RPMI7951 (cell line): ENCODE measurements around the gene SRSF7. TPM values are rescaled to one million over a fixed set of nuclear protein-coding genes. Genes with fewer than 3 reads are reported as not detected.
A peak's percentile ranks its signal among the peaks of the same experiment; 100 is the strongest.
"Not testable (repeated sequence)": the region's sequence is repeated elsewhere in the genome, so short reads cannot be mapped to it uniquely, and the experiment has no call there.

Source experiments
- DNase-seq: peaks from one replicate; pipeline ENCODE4 v3.0.0-alpha.2; 2012; ENCODE audit warnings: low read depth
- total RNA-seq: library from RNA; depleted of rRNA; stranded (reverse); fragments of >200 nt; shearing (Covaris generic); gene quantifications from 2 replicates; pipeline ENCODE4 v1.2.3, GENCODE V29; 2014

The SRSF7 gene
- total RNA-seq, 1 experiment from 2014 or later, result 249 TPM

DNA sequence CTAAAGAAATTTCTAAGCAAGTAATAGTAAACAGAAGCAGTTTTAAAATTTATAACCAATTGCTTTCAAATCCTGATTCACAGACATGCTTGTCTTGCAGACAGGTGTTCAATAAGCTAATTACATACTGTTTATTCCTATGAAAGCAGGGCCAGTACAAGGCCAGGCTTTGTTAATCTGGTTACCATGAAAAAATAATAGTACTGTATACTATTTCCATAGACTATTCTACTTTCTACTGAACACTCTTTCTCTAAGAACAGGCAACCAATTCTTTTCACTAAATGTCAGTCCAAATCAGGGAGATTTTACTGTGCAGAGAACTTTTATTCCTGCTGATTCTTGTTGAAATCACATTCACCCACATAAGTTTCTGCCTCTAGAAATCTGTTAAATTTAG lies 2.9 kb upstream of the SRSF7 start:
- DNase-seq, result no peak

DNA sequence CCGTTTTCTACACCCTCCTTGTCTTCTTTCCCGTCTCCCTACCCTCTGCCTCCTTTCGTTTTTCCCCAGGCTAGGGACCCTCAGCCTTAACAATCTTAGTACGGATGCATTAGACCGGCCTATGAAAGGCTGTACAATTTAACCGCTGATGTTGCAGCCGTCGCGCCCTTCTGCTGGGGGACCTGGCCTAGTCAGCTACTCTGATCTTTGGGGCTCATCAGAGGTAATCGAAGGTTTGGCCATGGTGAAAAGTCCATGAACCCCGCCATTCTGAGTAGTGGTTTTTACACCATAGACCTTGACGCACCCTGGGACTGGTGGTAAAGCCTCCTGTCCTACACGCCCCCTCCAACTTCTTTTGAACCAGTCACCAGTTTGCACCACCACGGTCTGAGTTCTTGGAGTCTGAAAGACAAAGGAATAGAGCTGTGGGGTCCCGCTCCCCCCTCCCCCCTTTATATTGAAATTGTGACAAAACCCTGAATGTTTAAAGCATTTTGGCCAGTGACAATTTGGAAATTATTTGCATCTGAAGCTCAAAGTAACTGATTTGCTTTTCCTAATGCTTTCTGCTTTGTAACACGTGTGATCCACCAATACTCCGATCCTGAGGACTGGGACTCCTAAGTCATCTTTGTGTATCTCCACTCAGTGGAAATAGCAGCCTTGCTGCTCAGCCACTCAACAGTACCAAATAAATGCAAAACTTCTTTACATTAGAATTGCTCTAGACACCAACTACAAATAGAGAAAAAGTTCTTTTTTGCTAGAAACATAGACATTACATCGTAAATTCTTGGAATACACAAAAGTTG lies 642 bp upstream of the SRSF7 start:
- DNase-seq, result no peak

DNA sequence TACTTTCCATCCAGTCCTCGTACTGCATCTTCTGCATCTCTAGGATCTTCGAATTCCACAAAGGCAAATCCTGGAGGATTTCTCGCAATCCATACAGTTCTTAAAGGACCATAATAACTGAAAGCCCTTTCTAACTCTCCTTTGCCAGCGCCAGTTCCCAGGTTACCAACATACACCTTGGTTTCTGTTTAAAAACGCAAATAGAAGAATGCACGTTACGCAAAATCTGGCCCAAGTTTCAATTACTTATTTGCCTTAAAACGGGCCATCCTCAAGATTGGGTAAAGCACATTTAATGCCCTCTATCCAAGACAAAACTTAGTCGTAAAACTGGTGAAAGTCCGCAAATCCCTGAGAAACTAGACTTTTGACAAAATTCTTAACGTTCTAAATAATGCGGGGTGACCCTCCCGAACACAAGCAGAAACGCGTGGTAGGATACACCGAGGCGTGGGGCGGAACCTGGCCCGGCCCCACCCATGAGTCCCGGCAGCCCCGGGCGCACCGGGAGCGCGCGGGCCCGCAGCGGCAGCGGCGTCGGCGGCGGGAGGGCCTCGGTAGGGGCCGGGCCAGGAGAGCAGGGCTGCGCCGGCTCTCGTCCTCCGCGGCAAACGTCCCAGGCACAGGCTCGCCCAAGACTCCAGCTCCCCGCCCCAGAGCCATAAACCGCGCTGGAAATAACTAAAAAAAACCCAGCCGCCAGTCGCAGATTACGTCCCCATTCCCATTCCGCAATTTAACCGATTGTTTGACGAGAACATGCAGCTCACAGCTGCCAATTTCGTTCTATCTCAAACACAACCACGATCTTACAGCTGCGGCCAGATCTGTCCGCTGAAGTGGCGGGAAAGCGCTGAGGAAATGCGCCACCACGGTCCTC lies 910 bp downstream of the SRSF7 start:
- peak; percentile 49 for DNase-seq

DNA sequence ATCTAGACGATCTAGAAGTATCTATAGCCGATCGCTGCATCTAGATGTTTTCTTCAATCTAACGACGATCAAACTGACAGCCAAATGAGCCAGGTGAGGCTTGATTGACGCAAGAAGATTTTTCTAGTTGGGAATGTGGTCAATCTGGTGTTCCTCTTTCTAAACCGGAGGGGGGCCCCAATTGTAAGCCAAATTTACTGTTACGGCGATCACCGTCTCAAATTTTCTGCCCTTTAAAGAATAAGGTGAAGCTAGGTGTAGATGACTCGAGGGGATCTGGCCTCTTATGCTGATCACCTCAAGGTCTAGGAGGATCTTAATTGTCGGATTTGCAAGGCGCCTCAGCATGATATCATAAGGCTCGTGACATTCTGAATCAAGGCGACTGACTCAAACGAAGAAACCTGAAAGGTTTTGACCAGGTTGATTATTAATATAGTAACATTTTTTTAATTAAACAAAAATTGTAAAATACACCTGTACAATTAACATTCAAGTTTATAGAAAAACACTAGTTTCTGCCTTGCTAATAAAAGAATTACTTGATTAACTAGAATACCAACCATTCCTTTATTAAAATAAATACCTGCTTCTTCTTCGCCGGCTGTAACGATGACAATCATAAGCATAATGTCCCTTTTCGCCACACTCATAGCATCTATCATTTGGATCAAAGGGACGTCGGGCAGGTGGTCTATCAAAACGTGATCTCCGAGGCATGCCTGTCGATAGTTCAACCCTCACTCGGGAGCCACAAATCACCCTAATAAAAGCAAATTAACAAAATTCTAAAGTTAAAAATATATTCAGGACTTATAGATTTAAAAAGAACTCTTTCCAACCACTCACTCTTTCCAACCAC lies 2.0 kb downstream of the SRSF7 start:
- DNase-seq, result no peak

DNA sequence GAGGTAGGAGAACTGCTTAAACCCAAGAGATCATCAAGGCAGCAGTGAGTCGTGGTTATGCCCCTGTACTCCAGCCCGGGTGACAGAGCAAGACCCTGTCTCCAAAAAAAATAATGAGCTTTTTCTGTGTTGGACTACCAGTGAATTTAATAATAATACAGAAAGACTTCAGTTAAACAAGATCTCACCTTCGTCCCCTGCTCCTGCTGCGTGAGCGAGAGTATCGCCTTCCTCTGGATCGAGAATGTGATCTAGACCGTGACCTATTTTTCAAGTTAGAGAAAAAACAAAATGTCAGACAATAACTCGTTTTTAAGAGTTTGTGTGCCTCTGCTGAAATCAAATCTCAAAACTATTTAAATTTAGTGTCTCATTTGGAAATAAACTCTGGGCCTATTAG lies 2.8 kb downstream of the SRSF7 start:
- no peak for DNase-seq

DNA sequence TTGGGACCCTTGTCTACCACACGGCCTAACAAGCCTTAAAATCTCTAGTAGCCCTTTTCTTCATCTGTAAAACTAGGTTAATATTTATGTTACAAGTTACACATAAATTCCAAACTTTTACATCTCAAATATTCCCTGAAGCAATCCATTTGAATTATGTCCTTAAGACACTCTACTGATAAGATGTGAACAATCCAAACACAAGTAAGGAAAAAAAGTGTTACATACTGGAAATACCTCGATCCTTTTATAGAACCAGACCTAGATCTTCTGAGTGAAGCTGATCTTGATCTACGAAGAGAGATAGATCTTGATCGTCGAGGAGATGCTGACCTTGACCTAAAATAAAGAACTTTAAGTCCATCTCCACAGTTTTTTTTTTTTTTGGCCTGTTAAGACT lies 3.3 kb downstream of the SRSF7 start:
- DNase-seq, result no peak

DNA sequence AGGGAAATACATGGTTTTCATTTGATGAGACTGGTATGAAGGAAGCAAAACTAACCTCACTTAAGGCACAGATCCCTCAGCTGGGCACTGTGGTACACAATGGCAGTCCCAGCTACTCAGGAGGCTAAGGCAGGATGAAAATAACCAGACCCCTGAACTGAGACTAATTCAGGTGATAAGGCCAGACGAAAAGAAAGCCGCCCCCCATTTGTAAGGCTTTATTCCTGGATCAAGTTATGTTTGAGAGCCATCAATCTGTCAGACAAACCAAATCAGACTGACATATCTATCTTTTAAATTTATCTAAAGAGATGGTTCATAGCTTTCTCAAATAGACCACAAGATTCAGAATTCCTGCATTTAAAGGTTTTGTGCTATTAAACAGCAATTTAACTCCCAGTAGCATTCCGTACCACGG lies 4.1 kb downstream of the SRSF7 start:
- no peak for DNase-seq

DNA sequence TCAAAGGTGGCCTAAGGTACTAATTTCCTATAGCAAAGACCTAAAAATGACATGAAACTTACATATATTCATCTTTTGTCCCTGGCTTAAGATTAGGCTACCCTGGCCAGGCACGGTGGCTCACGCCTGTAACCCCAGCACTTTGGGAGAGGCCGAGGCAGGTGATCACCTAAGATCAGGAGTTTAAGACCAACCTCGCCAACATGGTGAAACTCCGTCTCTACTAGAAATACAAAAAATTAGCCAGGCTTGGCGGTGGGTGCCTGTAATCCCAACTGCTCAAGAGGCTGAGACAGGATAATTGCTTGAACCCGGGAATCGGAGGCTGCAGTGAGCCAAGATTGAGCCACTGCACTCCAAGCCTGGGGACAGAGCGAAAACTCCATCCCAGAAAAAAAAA lies 5.9 kb downstream of the SRSF7 start:
- DNase-seq, result no peak

DNA sequence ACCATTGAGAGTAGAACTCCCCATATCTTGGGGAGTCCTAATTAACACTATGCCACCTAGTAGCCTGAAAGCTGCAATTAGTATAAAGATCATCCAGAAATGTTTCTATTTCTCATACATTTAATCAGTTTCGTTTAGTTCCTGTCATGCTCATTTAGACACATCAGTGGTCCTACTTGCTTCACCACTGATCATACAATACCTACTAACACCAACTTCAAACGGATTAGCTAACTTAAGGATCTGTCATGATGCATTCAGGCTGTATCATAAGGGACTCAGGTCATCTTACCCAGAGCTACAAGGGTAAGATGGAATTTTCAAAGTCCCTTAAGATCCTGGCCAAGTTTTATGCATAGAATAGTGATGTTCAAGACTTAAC lies 6.8 kb downstream of the SRSF7 start:
- no peak for DNase-seq

DNA sequence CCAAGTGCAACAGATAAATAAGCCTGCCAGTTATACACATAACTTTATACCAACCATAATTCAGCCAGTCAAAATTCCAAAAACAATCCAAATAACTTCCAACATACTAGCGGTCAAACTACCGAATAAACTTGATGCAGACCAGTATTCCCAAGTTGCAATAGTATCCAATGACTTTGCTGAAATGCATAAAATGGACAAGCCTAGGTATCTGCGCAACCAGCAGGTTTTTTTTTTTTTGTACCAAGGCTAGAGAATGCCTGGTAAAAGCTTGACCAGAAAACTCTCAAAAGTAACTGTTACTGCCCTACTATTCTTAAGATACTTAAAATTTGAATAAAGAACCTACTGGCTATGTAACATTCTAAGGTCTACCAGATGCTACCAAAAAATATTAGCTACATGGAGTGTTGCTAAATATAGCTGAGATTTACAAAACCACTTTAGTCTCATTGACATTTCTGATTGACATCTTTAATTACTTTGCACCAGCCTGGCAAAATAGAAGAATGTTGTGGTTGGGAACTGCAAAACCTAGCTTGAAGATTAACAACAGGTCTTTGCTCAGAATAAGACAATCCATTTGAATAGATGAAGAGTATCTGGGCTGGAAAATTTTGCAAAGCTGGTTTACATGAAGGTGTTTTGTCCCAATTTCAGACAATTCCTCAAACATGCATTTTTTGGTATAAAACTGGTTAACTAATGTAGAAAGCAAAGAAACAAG lies 7.3 kb downstream of the SRSF7 start:
- DNase-seq, result no peak

DNA sequence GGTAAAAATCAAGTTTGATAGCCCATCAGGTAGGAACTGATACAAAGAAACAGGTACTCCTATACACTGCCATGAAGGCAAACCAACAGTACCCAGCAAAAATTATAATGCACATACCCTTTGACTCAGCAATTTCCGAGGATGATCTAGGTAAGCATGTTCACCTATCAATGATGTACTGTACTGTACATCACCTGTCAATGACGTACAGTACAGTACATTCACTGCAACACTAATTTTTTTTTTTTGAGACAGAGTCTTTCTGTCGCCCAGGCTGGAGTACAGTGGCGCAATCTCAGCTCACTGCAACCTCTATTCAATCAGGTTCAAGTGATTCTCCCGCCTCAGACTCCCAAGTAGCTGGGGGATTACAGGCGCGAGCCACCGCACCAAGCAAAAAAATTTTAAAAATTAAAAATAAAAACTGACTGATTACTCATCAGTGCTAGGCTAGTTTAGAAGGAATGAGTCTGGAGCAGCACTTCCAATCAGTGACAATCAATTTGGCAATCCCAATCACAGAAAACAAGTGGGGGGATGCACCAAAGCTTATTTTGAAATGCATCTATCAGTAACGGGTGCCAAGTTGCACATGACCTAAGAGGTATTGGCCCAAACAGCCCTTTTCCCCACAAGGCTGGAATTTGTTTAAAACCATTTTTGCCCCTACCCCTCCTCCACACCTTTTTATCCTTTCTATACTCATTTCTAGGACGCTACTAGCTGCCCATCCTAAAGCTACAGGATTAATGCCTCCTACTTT lies 8.2 kb downstream of the SRSF7 start:
- DNase-seq, result no peak

DNA sequence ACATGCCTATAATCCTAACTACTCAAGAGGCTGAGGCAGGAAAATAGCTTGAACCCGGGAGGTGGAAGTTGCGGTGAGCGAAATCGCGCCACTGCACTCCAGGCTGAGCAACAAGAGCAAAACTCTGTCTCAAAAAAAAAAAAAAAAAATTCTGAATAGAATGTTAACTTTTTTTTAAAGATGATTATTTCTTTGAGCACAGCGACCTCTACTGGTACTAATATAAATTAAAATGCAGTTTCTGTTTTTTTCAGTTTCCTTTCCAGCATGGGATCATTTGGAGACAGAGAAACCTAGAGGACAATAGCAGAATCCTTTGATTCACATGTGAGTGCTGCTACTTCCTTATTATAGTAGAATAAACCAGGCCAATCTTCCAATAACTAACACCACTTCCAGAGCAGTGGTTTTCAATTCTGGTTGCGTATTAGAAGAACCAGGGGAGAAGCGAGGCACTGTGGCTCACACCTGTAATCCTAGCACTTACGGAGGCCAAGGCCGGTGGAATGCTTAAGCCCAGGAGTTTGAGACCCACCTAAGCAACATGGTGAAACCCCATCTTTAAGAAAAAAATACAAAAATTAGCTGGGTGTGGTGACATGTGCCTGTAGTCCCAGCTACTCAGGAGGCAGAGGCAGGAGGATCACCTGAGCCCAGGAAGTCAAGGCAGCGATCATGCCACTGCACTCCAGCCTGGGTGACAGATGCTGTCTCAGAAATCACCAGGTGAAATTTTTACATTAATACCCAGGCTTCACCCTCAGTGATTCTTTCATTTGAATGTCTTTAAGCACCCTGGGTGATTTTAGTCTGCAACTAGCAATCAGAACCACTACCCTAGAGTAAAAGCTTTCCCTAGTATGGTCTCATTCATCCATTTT lies 10.1 kb downstream of the SRSF7 start:
- peak; percentile 59 for DNase-seq

DNA sequence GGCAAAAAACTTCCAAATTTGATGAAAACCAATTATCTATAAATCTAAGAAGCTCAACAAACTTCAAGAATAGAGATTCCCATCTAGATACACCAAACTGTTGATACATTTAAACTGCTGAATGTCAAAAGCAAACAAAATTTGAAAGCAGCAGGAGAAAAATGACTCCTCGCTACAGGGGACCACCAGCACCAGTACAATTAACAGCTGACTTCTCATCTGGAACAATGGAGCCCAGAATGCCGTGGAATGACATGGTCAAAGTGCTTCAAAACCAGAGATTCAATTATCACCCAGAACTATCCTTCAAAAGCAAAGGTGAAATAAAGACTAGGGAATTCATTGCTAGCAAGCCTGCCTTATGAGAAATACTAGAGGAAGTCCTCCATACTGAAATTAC lies 11.6 kb downstream of the SRSF7 start:
- DNase-seq, result no peak

DNA sequence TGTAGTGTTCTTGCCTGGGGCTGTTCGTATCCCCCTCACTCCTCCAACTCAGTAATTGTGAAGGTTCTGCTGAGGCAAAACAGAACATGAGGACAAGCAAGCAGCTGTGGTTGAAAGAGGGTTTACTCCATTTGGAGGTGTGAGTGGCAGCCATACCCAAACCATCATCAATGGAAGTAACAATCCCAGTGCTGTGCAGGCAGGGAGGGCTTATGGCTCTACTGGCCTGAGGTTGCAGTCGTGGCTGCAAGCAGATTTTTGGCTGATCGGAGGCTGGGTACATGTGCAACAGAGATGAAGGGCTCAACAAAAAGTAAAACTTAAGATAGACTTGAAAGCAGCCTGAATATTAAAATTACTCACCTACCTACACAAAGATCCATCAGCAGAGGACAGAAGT lies 13.2 kb downstream of the SRSF7 start:
- DNase-seq, result no peak

DNA sequence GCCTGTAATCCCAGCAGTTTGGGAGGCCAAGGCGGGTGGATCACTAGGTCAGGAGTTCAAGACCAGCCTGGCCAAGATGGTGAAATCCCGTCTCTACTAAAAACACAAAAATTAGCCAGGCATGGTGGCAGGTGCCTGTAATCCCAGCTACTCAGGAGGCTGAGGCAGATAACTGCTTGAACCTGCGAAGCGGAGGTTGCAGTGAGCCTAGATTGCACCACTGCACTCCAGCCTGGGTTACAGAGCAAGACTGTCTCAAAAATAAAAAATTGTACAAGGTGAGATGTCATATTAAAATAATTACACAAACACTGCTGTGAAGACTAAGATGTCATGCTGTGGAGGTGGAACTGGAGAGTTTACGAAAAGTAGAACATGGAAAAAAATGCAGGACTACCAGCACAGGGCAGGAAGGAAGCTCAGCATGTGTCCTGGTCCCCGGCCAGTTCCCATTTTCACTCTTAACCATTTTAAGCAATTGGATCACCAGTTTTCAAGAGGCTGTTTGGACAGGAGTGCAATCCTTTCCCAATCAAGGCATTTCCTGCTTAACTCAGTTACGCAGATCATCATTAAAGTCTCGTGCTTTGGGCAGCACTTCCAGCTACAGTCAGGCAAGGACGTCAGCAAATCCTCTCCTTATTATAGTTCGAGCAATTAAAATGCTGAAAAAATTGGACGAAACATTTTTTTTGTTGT lies 14.0 kb downstream of the SRSF7 start:
- not testable (repeated sequence) for DNase-seq

DNA sequence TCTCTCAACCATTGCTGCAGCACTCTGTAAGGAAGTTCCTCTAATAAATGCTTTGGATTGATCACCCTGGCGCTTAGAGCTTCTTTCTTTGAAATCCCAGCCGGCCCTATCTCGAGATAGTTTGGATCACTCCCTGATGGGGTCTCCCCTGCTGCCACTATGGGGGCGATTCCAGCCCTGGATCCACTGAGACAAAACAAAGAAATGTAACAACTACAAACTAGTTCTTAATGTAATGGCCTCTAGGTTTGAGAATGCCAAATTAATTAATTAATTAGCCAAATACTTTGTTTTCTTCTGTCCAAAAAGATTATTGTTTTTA lies 15.2 kb downstream of the SRSF7 start:
- DNase-seq, result no peak

DNA sequence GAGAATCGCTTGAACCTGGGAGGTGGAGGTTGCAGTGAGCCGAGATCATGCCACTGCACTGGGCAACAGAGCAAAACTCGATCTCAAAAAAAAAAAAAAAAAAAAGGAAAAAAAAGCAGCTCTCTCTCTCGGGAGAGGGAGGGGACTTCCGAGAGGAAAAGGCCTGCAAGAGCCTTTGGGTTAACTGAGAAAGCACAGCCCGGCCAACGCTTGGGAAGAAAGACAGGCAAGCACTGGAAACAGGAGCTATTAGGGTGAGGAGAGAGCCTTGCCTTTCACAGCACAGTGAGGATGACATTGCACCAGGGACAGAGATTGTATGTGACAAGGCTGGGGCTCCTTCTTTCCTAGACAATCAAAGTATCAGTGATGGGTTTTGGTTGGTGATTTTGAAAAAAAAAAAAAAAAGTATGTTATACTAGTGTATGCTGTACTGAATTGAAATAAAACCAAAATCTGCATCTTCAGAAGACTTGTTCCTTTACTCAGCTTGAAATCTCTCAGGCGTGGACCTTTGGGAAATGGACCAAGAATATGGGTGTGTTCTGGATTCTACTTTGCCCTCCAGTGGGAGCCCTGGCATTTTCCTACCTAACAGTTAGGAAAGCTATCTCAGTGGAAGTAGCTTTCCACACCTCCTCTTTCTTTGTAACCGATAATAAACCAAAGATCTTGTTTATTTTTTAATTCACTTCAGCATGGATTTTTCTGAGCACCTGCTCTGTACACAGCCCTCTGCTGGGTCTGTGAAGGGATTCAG lies 16.7 kb downstream of the SRSF7 start:
- no peak for DNase-seq

DNA sequence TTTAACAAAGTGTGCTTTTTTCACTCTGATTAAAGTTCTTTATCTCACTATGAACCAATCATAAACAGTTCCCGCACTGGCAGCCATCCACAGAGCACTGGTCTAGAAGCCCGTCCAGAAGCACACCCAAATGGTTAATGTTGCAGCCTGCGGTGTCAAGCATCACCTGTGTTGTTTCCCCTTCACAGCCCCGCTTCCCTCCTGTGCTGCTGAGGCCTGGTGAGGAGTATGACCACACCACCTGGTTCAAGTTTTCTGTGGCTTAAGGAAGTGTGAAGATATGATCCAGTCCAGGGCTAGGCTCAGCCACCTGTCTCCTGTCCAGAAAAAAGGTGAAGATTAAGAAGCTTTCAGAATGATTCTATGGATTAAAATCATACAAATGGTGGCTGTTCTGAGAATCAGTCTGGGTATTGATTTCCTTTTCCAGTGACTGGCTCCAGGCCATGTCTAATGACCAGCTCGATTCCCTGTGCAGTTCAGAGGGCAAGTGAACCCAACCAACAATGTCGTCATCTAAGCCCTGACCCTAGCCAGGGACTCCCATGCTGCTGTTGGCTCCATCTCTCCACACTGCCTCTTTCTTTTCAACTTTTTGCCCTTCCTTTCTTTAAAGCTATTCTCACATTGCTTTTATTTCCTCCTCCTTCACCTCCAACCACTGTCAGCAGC lies 17.7 kb downstream of the SRSF7 start:
- DNase-seq, result no peak
